Right atrium auricular region (tissue), 2 donors: ENCODE measurements around the gene CFAP20. TPM values are rescaled to one million over a fixed set of nuclear protein-coding genes. Genes with fewer than 3 reads are reported as not detected.
A peak's percentile ranks its signal among the peaks of the same experiment; 100 is the strongest.

Experiments
- DNase-seq: peaks from one replicate; pipeline ENCODE4 v3.0.0-alpha.2; 2019; ENCODE audit warnings: low spot score
- H3K27ac ChIP-seq, 2 donors: fragments of 200-600 bp; sonication (generic); 1 replicate in 1 of 2; 2 replicates in 1 of 2; pipeline ENCODE4 v1.5.1; 2016 to 2019
- H3K27me3 ChIP-seq, 2 donors: fragments of 200-600 bp; sonication (generic); one replicate each; pipeline versions ENCODE4 v1.5.1 to v1.6.0; 2017 to 2019
- H3K36me3 ChIP-seq: fragments of 200-600 bp; sonication (generic); one replicate; pipeline ENCODE4 v1.5.1; 2016
- H3K4me1 ChIP-seq, 2 donors: fragments of 200-600 bp; sonication (generic); one replicate each; pipeline versions ENCODE4 v1.5.1 to v1.6.0; 2017 to 2019
- H3K4me3 ChIP-seq, 2 donors: fragments of 200-600 bp; sonication (generic); 1 replicate in 1 of 2; 2 replicates in 1 of 2; pipeline ENCODE4 v1.5.1; 2017 to 2019; ENCODE audit warnings: mild to moderate bottlenecking in 1 of 2, moderate library complexity in 1 of 2
- H3K9me3 ChIP-seq, 2 donors: fragments of 200-600 bp; sonication (generic); one replicate each; pipeline ENCODE4 v1.5.1; 2019
- total RNA-seq, 2 donors: library from RNA; depleted of rRNA; stranded (reverse); fragments of >200 nt; gene quantifications; one replicate each; pipeline ENCODE4 v1.1.0, GENCODE V29; 2016
- TF ChIP-seq, protein P1 (sequence below), 2 donors: fragments of 200-600 bp; sonication (generic); IDR thresholded peaks; one replicate each; pipeline ENCODE4 v1.5.1; 2019; ENCODE audit warnings: antibody characterized with exemption in 2 of 2

Gene CFAP20
- total RNA-seq, 2 donors from 2014 or later: 36.9 to 64.2 TPM

DNA sequence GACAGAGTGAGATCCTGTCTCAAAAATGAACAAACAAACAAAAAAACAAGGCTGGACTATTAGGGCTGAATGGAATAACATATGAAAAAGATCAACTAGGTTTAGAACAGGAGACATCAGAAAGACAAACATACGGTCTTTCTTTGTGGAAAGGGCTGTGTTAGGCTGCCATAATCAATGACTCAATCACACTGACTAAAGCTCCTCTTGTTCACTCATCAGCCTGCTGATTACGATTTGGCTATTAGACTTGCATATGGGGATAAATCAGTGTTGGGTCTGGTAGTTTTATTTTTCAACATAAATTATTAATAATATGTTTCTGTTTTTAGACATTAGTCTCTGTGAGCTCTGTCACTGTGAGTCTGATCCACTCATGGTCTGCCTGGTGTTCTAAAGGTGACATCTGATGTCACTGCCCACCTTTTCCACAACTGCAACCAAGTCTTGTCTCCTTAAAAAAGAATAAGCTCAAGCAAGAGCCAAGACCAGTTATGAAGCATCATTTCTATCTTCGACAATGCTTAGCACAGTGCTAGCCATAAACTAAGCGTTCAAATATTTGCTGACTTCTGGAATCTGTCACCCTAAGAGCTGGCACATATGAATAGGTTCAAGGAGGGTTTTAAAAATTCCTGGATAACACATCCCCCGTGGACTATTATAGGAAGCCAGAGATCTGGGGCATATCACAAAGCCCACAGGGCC lies 10.2 kb downstream of the CFAP20 start:
- TF ChIP-seq, protein P1, sequence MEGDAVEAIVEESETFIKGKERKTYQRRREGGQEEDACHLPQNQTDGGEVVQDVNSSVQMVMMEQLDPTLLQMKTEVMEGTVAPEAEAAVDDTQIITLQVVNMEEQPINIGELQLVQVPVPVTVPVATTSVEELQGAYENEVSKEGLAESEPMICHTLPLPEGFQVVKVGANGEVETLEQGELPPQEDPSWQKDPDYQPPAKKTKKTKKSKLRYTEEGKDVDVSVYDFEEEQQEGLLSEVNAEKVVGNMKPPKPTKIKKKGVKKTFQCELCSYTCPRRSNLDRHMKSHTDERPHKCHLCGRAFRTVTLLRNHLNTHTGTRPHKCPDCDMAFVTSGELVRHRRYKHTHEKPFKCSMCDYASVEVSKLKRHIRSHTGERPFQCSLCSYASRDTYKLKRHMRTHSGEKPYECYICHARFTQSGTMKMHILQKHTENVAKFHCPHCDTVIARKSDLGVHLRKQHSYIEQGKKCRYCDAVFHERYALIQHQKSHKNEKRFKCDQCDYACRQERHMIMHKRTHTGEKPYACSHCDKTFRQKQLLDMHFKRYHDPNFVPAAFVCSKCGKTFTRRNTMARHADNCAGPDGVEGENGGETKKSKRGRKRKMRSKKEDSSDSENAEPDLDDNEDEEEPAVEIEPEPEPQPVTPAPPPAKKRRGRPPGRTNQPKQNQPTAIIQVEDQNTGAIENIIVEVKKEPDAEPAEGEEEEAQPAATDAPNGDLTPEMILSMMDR (IDR thresholded peaks at IDR 0.05): no peak
- no peaks in the 10 kb centered on the region for H3K27me3 ChIP-seq
- H3K4me3 ChIP-seq: no peak overlapping the region
- peaks cover 27% of the 10 kb centered on the region for H3K36me3 ChIP-seq
- no peaks in the 10 kb centered on the region for H3K9me3 ChIP-seq
- peaks cover 0 to 89% of the 10 kb centered on the region in 2 donors for H3K4me1 ChIP-seq
- DNase-seq: no peak
- H3K27ac ChIP-seq: peak overlapping the region; percentile 50 to 72

DNA sequence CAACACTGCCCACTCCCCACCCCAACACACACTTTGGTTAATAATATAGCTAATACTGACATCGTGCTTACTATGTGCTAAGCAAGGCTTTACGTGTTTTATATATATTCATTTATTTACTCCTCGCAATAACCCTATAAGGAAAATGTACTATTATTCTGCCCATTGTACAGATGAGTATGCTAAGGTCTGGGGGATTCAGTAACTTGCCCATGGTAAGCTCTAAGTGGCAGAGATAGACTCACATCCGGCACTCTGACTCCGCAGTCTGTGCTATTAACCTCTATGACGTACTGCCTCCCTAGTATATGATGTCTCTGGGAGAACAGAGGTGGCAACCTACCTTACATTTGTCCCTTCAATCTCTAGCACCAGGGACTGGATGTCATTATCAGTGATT lies 12.7 kb downstream of the CFAP20 start:
- H3K27me3 ChIP-seq: no peaks in the 10 kb centered on the region
- peaks cover 0 to 72% of the 10 kb centered on the region in 2 donors for H3K4me1 ChIP-seq
- no peak overlapping the region for H3K4me3 ChIP-seq
- H3K9me3 ChIP-seq: no peaks in the 10 kb centered on the region
- DNase-seq: no peak
- no peak overlapping the region for H3K27ac ChIP-seq
- TF ChIP-seq, protein P1 (IDR thresholded peaks at IDR 0.05): no peak
- peaks cover 36% of the 10 kb centered on the region for H3K36me3 ChIP-seq

DNA sequence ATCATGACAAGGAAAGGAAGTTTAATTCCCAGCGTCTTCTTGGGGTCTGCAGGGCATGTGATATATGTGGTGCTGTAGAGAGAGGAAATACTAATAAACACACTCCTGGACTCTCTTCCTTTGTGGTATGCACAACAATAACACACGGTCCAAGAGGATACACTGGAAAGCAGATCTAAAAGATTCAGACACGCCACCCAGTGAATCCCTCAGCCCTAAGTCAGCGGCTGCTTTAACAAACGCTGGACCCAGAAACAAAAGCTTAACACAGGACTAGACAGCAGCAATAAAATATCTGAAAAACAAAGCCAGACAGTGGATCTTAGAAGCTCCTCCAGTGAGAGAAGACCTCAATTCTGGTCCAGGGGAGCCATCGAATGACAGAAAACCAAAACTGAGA lies 13.1 kb downstream of the CFAP20 start:
- TF ChIP-seq, protein P1 (IDR thresholded peaks at IDR 0.05): no peak
- H3K4me3 ChIP-seq: no peak overlapping the region
- H3K9me3 ChIP-seq: no peaks in the 10 kb centered on the region
- DNase-seq: no peak
- H3K4me1 ChIP-seq: peaks cover 0 to 71% of the 10 kb centered on the region in 2 donors
- no peak overlapping the region for H3K27ac ChIP-seq
- peaks cover 36% of the 10 kb centered on the region for H3K36me3 ChIP-seq
- H3K27me3 ChIP-seq: no peaks in the 10 kb centered on the region

DNA sequence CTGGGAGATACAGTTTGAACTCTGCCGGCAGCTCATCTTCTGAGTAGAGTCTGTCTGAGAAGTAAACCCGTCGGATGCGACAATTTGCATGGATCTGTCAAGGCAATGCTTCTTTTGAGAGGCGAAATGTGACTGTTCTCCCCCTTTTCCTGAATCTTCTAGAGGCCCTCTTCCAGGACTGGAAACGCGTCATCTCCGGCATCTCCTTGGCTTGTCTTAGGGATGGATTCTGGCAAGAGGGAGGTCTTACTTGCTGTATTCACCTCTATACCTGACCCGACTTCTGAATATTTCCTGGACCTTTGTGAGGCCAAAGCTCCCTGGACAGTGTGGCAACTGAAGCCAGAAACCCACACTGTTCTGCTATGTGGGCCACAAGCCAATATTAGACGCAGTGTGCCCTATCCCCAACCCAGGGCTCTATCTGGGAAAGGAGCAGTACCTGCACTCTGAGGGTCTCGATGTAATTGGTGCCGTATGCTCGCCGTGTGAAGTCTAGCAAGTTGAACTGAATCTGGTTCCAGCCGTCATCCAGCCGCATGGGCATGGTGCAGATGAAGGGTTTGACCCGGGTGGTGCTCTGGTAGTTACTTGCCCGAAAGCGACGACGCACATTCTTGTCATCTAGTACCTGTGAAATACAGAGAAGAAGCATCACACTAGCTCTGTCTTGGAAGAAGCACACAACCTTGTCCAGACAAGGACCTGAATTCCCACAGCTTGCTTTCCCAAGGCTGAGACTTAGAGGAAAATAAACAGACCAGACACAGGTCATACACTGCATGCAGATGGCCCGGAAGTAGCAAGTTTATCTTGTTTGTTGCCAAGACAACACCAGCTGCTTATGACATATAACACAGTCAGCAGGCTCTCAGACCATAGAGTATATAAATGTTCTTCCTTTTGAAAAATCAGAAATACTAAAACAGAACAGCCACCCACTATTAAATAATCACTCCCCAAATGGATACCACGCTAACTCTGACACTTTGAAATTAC lies 14.1 kb downstream of the CFAP20 start:
- no peak for DNase-seq
- Histone ChIP-seq H3K36me3 (peaks cover 36% of the 10 kb centered on the region), H3K9me3 (no peaks in the 10 kb centered on the region), H3K27ac (peak overlapping the region; percentile 23 to 47), H3K27me3 (no peaks in the 10 kb centered on the region), H3K4me1 (peaks cover 0 to 71% of the 10 kb centered on the region in 2 donors), H3K4me3 (no peak overlapping the region)
- TF ChIP-seq, protein P1 (IDR thresholded peaks at IDR 0.05): no peak

DNA sequence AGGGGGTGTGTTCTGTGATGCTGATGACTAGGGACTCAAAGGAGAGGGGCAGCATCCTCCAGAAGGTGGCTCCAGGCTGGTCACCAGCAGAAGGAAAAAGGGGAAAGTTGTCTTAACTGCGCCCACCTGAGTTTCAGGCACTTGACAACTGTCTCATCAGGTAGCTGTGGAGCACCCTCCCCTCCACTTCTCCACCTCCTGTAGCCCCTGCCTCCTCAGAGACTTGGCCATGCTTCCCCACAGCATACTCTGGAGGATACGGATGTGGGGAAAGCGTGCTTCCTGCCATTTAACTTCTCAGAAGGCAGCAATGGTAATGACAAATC lies 17.9 kb downstream of the CFAP20 start:
- Histone ChIP-seq H3K9me3 (no peaks in the 10 kb centered on the region), H3K27me3 (no peaks in the 10 kb centered on the region), H3K4me3 (no peak overlapping the region), H3K4me1 (peaks cover 0 to 35% of the 10 kb centered on the region in 2 donors), H3K27ac (no peak overlapping the region), H3K36me3 (peaks cover 32% of the 10 kb centered on the region)
- TF ChIP-seq, protein P1 (IDR thresholded peaks at IDR 0.05): no peak
- DNase-seq: no peak
